ENCODE results near the gene SPAG8. TPM values are rescaled to one million over a fixed set of nuclear protein-coding genes. Genes with fewer than 3 reads are reported as not detected.

Gene SPAG8
- total and polyA plus RNA-seq, 2 experiments from 2014 or later, result 0.45 TPM

DNA sequence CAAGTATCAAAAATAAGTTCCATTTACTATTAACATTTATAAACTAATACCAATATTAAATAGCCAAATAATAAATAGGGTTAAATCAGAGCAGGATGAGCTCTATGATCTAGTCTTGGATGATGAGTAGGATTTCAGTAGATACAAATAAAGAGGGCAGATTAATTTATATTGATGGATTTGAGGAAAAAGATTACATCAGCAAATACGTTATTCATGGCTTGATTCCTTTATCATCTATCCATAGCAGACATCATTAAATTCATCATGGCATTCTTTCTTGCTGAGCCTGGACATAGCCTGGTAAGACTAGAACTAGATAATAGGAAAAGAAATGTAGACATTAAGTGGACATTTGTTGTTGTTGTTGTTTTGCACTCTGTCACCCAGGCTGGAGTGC, 44.6 kb downstream of the SPAG8 start:
- H3K79me2 ChIP-seq (replicated peaks; ENCODE audit: insufficient read depth), result peaks cover 24% of the 10 kb centered on the region
- Mint-ChIP-seq H3K27ac (no peak overlapping the region), H3K9me3 (no peaks in the 10 kb centered on the region), H3K4me1 (peaks cover 7% of the 10 kb centered on the region; the same call in 1 of the 3 replicates), H3K4me3 (no peak overlapping the region), H3K27me3 (ENCODE audit: insufficient read depth, low read depth, poor library complexity) (no peaks in the 10 kb centered on the region), H3K36me3 (ENCODE audit: low read depth) (no peaks in the 10 kb centered on the region)
- no peak overlapping the region for H3K4me3 ChIP-seq
- H3K9me2 ChIP-seq (ENCODE audit: insufficient read depth), result no peaks in the 10 kb centered on the region
- TF ChIP-seq REST (IDR thresholded peaks at IDR 0.05; ENCODE audit: unreplicated experiment) (no peak), EZH2phosphoT487 (IDR thresholded peaks at IDR 0.05; ENCODE audit: unreplicated experiment) (no peak), EZH2 (IDR thresholded peaks at IDR 0.05; ENCODE audit: low read depth, unreplicated experiment) (no peak), STAT1 (IDR thresholded peaks at IDR 0.05; ENCODE audit: unreplicated experiment) (no peak), CREB1 (CRISPR knock-in tag; IDR thresholded peaks at IDR 0.05; ENCODE audit: low read depth) (no peak), POLR2AphosphoS5 (IDR thresholded peaks at IDR 0.05; ENCODE audit: low read depth) (no peak), NANOG (IDR thresholded peaks at IDR 0.05; ENCODE audit: borderline replicate concordance) (no peak), ZNF331 (CRISPR knock-in tag; IDR thresholded peaks at IDR 0.05; ENCODE audit: low read depth) (no peak), ZNF114 (CRISPR knock-in tag; IDR thresholded peaks at IDR 0.05) (no peak), JUNB (IDR thresholded peaks at IDR 0.05; ENCODE audit: unreplicated experiment) (no peak), ETS1 (IDR thresholded peaks at IDR 0.05) (no peak)
- TF ChIP-seq, protein P1, sequence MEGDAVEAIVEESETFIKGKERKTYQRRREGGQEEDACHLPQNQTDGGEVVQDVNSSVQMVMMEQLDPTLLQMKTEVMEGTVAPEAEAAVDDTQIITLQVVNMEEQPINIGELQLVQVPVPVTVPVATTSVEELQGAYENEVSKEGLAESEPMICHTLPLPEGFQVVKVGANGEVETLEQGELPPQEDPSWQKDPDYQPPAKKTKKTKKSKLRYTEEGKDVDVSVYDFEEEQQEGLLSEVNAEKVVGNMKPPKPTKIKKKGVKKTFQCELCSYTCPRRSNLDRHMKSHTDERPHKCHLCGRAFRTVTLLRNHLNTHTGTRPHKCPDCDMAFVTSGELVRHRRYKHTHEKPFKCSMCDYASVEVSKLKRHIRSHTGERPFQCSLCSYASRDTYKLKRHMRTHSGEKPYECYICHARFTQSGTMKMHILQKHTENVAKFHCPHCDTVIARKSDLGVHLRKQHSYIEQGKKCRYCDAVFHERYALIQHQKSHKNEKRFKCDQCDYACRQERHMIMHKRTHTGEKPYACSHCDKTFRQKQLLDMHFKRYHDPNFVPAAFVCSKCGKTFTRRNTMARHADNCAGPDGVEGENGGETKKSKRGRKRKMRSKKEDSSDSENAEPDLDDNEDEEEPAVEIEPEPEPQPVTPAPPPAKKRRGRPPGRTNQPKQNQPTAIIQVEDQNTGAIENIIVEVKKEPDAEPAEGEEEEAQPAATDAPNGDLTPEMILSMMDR (conservative IDR thresholded peaks at IDR 0.05; ENCODE audit: low read depth in 2 of 2), result no peak
- TF ChIP-seq, protein P2, sequence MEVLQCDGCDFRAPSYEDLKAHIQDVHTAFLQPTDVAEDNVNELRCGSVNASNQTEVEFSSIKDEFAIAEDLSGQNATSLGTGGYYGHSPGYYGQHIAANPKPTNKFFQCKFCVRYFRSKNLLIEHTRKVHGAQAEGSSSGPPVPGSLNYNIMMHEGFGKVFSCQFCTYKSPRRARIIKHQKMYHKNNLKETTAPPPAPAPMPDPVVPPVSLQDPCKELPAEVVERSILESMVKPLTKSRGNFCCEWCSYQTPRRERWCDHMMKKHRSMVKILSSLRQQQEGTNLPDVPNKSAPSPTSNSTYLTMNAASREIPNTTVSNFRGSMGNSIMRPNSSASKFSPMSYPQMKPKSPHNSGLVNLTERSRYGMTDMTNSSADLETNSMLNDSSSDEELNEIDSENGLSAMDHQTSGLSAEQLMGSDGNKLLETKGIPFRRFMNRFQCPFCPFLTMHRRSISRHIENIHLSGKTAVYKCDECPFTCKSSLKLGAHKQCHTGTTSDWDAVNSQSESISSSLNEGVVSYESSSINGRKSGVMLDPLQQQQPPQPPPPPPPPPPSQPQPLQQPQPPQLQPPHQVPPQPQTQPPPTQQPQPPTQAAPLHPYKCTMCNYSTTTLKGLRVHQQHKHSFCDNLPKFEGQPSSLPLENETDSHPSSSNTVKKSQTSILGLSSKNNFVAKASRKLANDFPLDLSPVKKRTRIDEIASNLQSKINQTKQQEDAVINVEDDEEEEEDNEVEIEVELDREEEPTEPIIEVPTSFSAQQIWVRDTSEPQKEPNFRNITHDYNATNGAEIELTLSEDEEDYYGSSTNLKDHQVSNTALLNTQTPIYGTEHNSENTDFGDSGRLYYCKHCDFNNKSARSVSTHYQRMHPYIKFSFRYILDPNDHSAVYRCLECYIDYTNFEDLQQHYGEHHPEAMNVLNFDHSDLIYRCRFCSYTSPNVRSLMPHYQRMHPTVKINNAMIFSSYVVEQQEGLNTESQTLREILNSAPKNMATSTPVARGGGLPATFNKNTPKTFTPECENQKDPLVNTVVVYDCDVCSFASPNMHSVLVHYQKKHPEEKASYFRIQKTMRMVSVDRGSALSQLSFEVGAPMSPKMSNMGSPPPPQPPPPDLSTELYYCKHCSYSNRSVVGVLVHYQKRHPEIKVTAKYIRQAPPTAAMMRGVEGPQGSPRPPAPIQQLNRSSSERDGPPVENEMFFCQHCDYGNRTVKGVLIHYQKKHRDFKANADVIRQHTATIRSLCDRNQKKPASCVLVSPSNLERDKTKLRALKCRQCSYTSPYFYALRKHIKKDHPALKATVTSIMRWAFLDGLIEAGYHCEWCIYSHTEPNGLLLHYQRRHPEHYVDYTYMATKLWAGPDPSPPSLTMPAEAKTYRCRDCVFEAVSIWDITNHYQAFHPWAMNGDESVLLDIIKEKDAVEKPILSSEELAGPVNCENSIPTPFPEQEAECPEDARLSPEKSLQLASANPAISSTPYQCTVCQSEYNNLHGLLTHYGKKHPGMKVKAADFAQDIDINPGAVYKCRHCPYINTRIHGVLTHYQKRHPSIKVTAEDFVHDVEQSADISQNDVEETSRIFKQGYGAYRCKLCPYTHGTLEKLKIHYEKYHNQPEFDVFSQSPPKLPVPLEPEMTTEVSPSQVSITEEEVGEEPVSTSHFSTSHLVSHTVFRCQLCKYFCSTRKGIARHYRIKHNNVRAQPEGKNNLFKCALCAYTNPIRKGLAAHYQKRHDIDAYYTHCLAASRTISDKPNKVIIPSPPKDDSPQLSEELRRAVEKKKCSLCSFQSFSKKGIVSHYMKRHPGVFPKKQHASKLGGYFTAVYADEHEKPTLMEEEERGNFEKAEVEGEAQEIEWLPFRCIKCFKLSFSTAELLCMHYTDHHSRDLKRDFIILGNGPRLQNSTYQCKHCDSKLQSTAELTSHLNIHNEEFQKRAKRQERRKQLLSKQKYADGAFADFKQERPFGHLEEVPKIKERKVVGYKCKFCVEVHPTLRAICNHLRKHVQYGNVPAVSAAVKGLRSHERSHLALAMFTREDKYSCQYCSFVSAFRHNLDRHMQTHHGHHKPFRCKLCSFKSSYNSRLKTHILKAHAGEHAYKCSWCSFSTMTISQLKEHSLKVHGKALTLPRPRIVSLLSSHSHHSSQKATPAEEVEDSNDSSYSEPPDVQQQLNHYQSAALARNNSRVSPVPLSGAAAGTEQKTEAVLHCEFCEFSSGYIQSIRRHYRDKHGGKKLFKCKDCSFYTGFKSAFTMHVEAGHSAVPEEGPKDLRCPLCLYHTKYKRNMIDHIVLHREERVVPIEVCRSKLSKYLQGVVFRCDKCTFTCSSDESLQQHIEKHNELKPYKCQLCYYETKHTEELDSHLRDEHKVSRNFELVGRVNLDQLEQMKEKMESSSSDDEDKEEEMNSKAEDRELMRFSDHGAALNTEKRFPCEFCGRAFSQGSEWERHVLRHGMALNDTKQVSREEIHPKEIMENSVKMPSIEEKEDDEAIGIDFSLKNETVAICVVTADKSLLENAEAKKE (CRISPR knock-in tag; IDR thresholded peaks at IDR 0.05), result no peak
- peaks cover 3% of the 10 kb centered on the region; the same call in 1 of the 2 replicates for H4K20me1 ChIP-seq (replicated peaks; ENCODE audit: insufficient read depth)
- DNase-seq (ENCODE audit: low spot score), result no peak
- H3F3A ChIP-seq (replicated peaks; ENCODE audit: low read depth), result no peaks in the 10 kb centered on the region
- H3K27me3 ChIP-seq (ENCODE audit: insufficient read depth), result no peaks in the 10 kb centered on the region
- H3K4me2 ChIP-seq, result no peak overlapping the region
- no peak overlapping the region for H3K27ac ChIP-seq (ENCODE audit: low read depth)
- no peaks in the 10 kb centered on the region for H3K36me3 ChIP-seq (ENCODE audit: insufficient read depth)
- no peak for ATAC-seq
- H2AFZ ChIP-seq, result no peak overlapping the region
- H3K4me1 ChIP-seq (ENCODE audit: insufficient read depth), result no peaks in the 10 kb centered on the region; the same call in 1 of the 2 replicates

Data from GM23338 (cell line).